ENCODE data around the gene BST1. TPM values are rescaled to one million over a fixed set of nuclear protein-coding genes. Genes with fewer than 3 reads are reported as not detected.

The BST1 gene
- total and polyA plus RNA-seq, 10 of the 15 experiments (the other 5 are each of a cell fraction or from before 2014, with no cell fraction given) = 0.04 to 0.42 (median 0.11) TPM; not detected in 1

GRCh38 chr4:15753786-15754185 lies 50.9 kb downstream of the BST1 start:
- POLR2A ChIA-PET = interaction anchor here (0.5 kb wide), 1 partner anchor 117 kb away, joined by 3 read pairs; no protein-coding TSS in a partner anchor
- Histone ChIP-seq H3K27ac (ENCODE audit: control insufficient read depth, insufficient read depth) (no peak overlapping the region), H3K79me2 (ENCODE audit: control insufficient read depth, insufficient read depth, low read length) (no peaks in the 10 kb centered on the region), H3K9ac (ENCODE audit: control insufficient read depth, insufficient read depth, low read length) (no peak overlapping the region), H3K4me2 (ENCODE audit: control insufficient read depth, insufficient read depth) (no peak overlapping the region), H3K36me3 (ENCODE audit: control insufficient read depth in 2 of 2, insufficient read depth in 2 of 2, low read length in 1 of 2) (no peaks in the 10 kb centered on the region), H2AFZ (ENCODE audit: control insufficient read depth, low read depth, low read length) (no peak overlapping the region), H3K27me3 (replicated peaks in 1 of 2; ENCODE audit: control insufficient read depth in 2 of 2, insufficient read depth in 2 of 2, low read length in 1 of 2) (no peaks in the 10 kb centered on the region), H3K4me3 (no peak overlapping the region), H3K9me3 (replicated peaks; ENCODE audit: control insufficient read depth, insufficient read depth, low read length) (no peaks in the 10 kb centered on the region; the same call in 2 of the 3 replicates), H4K20me1 (ENCODE audit: control insufficient read depth, insufficient read depth) (no peaks in the 10 kb centered on the region), H3K4me1 (ENCODE audit: control insufficient read depth, insufficient read depth, low read length) (peaks cover 18% of the 10 kb centered on the region)
- ATAC-seq (no peak), FAIRE-seq (no peak), DNase-seq (ENCODE audit: low read depth, low spot score) (no peak)
- intact Hi-C loops (cut with micrococcal nuclease; ENCODE audit: unreplicated experiment) (no loop called here), in situ Hi-C loops (cut with MboI) (no loop called here)
- CTCF ChIA-PET = interaction anchor here (1.1 to 4.3 kb wide), 4 partner anchors 9 to 52 kb away, joined by 3 to 22 read pairs (median 4); no protein-coding TSS in a partner anchor
- WGBS (ENCODE audit: insufficient coverage, insufficient replicate concordance, low lambda C conversion rate, missing lambda C conversion rate) = 29% methylated on average over 4 of the region's 4 CpGs
- no peak for TF ChIP-seq CBX5 (IDR thresholded peaks at IDR 0.05; ENCODE audit: low read depth)
- TF ChIP-seq SREBF1 (IDR thresholded peaks at IDR 0.05; ENCODE audit: low read length) = no peak
- TF ChIP-seq TARDBP (IDR thresholded peaks at IDR 0.05; ENCODE audit: borderline replicate concordance) = no peak
- no peak for TF ChIP-seq SMAD5 (IDR thresholded peaks at IDR 0.05; ENCODE audit: low read depth)
- no peak for TF ChIP-seq USF1 (IDR thresholded peaks at IDR 0.05; ENCODE audit: borderline replicate concordance, extremely low read length, insufficient read depth, low read depth, low read length)
- no peak for TF ChIP-seq ZNF274 (IDR thresholded peaks at IDR 0.05; ENCODE audit: insufficient read depth, insufficient read length)
- no peak for TF ChIP-seq RAD21 (IDR thresholded peaks at IDR 0.05; ENCODE audit: insufficient read depth, low read depth, low read length)
- TF ChIP-seq, protein P1, sequence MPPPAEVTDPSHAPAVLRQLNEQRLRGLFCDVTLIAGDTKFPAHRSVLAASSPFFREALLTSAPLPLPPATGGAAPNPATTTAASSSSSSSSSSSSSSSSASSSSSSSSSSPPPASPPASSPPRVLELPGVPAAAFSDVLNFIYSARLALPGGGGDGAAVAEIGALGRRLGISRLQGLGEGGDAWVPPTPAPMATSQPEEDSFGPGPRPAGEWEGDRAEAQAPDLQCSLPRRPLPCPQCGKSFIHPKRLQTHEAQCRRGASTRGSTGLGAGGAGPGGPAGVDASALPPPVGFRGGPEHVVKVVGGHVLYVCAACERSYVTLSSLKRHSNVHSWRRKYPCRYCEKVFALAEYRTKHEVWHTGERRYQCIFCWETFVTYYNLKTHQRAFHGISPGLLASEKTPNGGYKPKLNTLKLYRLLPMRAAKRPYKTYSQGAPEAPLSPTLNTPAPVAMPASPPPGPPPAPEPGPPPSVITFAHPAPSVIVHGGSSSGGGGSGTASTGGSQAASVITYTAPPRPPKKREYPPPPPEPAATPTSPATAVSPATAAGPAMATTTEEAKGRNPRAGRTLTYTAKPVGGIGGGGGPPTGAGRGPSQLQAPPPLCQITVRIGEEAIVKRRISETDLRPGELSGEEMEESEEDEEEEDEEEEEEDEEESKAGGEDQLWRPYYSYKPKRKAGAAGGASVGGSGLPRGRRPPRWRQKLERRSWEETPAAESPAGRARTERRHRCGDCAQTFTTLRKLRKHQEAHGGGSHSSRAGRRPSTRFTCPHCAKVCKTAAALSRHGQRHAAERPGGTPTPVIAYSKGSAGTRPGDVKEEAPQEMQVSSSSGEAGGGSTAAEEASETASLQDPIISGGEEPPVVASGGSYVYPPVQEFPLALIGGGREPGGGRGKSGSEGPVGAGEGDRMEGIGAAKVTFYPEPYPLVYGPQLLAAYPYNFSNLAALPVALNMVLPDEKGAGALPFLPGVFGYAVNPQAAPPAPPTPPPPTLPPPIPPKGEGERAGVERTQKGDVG (CRISPR knock-in tag; IDR thresholded peaks at IDR 0.05) = no peak
- no peak for TF ChIP-seq MTA3 (IDR thresholded peaks at IDR 0.05; ENCODE audit: borderline replicate concordance, low read length)
- no peak for TF ChIP-seq ZZZ3 (IDR thresholded peaks at IDR 0.05; ENCODE audit: control insufficient read depth, insufficient read length, low read depth)
- TF ChIP-seq LARP7 (IDR thresholded peaks at IDR 0.05) = no peak
- RAD21 ChIA-PET (ENCODE audit: unreplicated experiment) = interaction anchor here (0.9 to 2.0 kb wide), 3 partner anchors 17 to 511 kb away, joined by 3 to 4 read pairs (median 4); no protein-coding TSS in a partner anchor
- no TSS peak for BruUV-seq (replicated peaks)
- SMC1A ChIA-PET (ENCODE audit: uncharacterized antibody, unreplicated experiment) = interaction anchor here (0.8 to 6.2 kb wide), 8 partner anchors 12 to 511 kb away, joined by 3 to 83 read pairs (median 4); no protein-coding TSS in a partner anchor
